Mesothelial cell of epicardium (in vitro differentiated cells): ENCODE results near the gene ACTMAP. TPM values are rescaled to one million over a fixed set of nuclear protein-coding genes. Genes with fewer than 3 reads are reported as not detected.

ENCODE experiments used
- DNase-seq, 2 experiments: peaks; one replicate each; pipeline ENCODE4 v3.0.0; 2021; ENCODE audit warnings: low spot score in 2 of 2; ENCODE audit not compliant: unreplicated experiment in 2 of 2
- H3K27ac Mint-ChIP-seq: 2 replicates; pipeline ENCODE4 v1.8.0; 2021; ENCODE audit warnings: mixed read lengths
- H3K27me3 Mint-ChIP-seq: 2 replicates; pipeline ENCODE4 v1.8.0; 2021; ENCODE audit warnings: low read depth, mixed read lengths
- H3K36me3 Mint-ChIP-seq: 2 replicates; pipeline ENCODE4 v1.8.0; 2021; ENCODE audit warnings: mixed read lengths
- H3K4me1 Mint-ChIP-seq: 2 replicates; pipeline ENCODE4 v1.8.0; 2021; ENCODE audit warnings: mixed read lengths
- H3K4me3 Mint-ChIP-seq: 2 replicates; pipeline ENCODE4 v1.8.0; 2021; ENCODE audit warnings: mild to moderate bottlenecking, moderate library complexity, mixed read lengths
- H3K9me3 Mint-ChIP-seq: 2 replicates; pipeline ENCODE4 v1.8.0; 2021; ENCODE audit warnings: mixed read lengths
- total RNA-seq: library from RNA; stranded (reverse); gene quantifications from 3 replicates; pipeline ENCODE4 v1.2.1, GENCODE V29; 2021
- TF ChIP-seq, protein P1 (sequence below): fragments of 200-600 bp; sonication (generic); IDR thresholded peaks from one replicate; pipeline ENCODE4 v1.5.0; 2021; ENCODE audit warnings: antibody characterized with exemption; ENCODE audit not compliant: unreplicated experiment

Gene ACTMAP
- total RNA-seq, 1 donor from 2014 or later, result 15.0 TPM

DNA sequence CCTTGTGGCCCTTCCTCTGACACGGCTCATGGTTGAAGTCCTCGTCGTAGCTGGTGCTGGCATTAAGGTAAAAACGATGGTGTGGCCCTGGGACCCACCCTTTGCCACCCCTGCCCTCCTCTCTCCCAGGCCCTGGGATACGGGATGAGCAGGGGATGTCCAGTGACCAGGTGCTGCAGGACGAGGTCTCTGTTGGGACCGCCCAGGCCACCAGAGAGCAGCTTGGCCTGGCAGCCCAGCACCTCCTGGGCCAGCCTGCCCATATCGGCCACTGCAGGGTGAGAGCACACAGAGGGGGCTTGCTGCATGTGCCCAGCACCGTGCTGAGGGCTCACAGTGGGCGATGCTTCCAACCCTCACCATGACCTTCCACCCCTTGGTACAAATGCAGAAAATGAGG, 6.4 kb downstream of the ACTMAP start:
- DNase-seq, result no peak
- H3K9me3 Mint-ChIP-seq, result no peaks in the 10 kb centered on the region
- no peaks in the 10 kb centered on the region for H3K27me3 Mint-ChIP-seq
- H3K4me3 Mint-ChIP-seq, result no peak overlapping the region
- peaks cover under 1% of the 10 kb centered on the region for H3K36me3 Mint-ChIP-seq
- TF ChIP-seq, protein P1, sequence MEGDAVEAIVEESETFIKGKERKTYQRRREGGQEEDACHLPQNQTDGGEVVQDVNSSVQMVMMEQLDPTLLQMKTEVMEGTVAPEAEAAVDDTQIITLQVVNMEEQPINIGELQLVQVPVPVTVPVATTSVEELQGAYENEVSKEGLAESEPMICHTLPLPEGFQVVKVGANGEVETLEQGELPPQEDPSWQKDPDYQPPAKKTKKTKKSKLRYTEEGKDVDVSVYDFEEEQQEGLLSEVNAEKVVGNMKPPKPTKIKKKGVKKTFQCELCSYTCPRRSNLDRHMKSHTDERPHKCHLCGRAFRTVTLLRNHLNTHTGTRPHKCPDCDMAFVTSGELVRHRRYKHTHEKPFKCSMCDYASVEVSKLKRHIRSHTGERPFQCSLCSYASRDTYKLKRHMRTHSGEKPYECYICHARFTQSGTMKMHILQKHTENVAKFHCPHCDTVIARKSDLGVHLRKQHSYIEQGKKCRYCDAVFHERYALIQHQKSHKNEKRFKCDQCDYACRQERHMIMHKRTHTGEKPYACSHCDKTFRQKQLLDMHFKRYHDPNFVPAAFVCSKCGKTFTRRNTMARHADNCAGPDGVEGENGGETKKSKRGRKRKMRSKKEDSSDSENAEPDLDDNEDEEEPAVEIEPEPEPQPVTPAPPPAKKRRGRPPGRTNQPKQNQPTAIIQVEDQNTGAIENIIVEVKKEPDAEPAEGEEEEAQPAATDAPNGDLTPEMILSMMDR, result no peak
- no peak overlapping the region for H3K27ac Mint-ChIP-seq
- peaks cover 14% of the 10 kb centered on the region for H3K4me1 Mint-ChIP-seq

DNA sequence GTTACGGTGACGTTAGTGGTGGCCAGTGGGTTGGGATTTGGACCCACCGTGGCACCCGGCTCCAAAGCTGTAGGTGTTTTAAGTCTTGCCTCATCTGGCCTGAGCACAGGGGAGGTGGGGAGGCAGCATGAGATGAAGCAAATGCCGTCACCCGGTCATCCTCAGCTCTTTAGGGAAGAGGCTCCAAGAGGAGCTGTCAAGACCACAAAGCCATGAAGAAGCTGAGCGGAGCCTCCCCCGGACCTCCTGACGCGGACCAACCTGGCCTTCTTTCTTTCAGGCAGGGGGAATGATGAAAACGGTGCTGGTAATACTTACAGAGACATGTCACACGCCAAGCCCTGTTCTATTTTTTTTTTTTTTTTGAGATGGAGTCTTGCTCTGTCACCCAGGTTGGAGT, 7.4 kb downstream of the ACTMAP start:
- H3K27me3 Mint-ChIP-seq, result no peaks in the 10 kb centered on the region
- no peaks in the 10 kb centered on the region for H3K9me3 Mint-ChIP-seq
- DNase-seq, result no peak
- no peak overlapping the region for H3K4me3 Mint-ChIP-seq
- peaks cover 7% of the 10 kb centered on the region for H3K4me1 Mint-ChIP-seq
- H3K36me3 Mint-ChIP-seq, result peaks cover 2% of the 10 kb centered on the region
- TF ChIP-seq, protein P1, result no peak
- H3K27ac Mint-ChIP-seq, result no peak overlapping the region

DNA sequence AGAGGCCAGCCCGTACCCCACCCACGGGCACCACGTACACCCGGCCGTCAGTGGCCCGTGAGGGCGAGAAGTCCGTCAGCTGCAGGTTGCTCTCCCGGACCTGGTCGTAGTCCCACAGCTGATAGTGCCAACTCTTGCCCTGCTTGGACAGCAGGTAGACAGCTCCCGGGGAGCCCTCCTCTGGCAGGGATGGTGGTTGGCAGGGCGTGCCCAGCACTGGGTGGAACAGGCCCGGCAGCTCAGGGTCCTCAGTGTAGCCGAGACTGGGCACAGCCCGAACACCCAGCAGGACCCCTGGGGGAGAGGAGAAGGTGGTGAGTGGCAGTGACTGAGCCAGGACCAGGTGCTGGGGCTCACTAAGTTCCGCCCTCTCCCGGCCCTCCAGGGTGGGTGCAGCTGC, 7.8 kb downstream of the ACTMAP start:
- peaks cover 5% of the 10 kb centered on the region for H3K36me3 Mint-ChIP-seq
- H3K27ac Mint-ChIP-seq, result no peak overlapping the region
- no peak overlapping the region for H3K4me3 Mint-ChIP-seq
- H3K9me3 Mint-ChIP-seq, result no peaks in the 10 kb centered on the region
- no peaks in the 10 kb centered on the region for H3K27me3 Mint-ChIP-seq
- TF ChIP-seq, protein P1, result no peak
- DNase-seq, result no peak
- H3K4me1 Mint-ChIP-seq, result peaks cover 7% of the 10 kb centered on the region

- peaks cover 7% of the 10 kb centered on the region for H3K4me1 Mint-ChIP-seq
- no peaks in the 10 kb centered on the region for H3K9me3 Mint-ChIP-seq
- DNase-seq, result no peak
- peak overlapping the region; percentile 22 for H3K27ac Mint-ChIP-seq
- no peaks in the 10 kb centered on the region for H3K27me3 Mint-ChIP-seq
- peaks cover 9% of the 10 kb centered on the region for H3K36me3 Mint-ChIP-seq
- H3K4me3 Mint-ChIP-seq, result no peak overlapping the region
- TF ChIP-seq, protein P1, result no peak
Observed at GRCh38 chr19:40741527-40742390, 8.5 kb downstream of the ACTMAP start.

DNA sequence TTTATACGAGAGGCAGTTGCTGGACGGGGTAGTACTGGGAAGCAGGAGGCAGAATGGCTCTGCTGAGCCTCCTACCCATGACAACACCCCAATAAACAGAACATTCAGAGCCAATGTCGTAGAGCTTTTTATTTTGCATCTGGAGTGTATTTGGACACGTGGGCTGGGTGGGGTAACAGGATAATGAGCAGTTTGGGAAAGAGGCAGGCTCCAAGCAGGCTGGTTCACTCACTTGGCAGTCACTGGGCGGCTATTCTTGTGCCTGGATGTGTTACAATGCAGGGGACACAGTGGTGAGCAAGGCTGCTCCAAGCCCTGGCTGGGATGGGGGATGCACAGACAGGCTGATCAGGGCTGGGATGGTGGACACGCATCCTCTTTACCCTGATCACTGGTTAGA, 9.5 kb downstream of the ACTMAP start:
- DNase-seq, result no peak
- TF ChIP-seq, protein P1, result no peak
- Mint-ChIP-seq H3K27me3 (no peaks in the 10 kb centered on the region), H3K9me3 (no peaks in the 10 kb centered on the region), H3K36me3 (peaks cover 10% of the 10 kb centered on the region), H3K4me3 (no peak overlapping the region), H3K4me1 (peaks cover 7% of the 10 kb centered on the region), H3K27ac (peak overlapping the region; percentile 64)
